Measurements from ENCODE around the gene ITPRID1.

The ITPRID1 gene

GRCh38 chr7:31595390-31595789 lies 81.5 kb downstream of the ITPRID1 start:
- Histone ChIP-seq H3K36me3 (ENCODE audit: insufficient read depth, low read length) (no peaks in the 10 kb centered on the region), H3K4me3 (ENCODE audit: low read length) (no peak overlapping the region), H3K27me3 (ENCODE audit: insufficient read depth, low read length) (no peaks in the 10 kb centered on the region), H3K9me3 (ENCODE audit: low read length) (no peaks in the 10 kb centered on the region), H2AFZ (ENCODE audit: low read depth, low read length) (no peak overlapping the region), H3K4me1 (ENCODE audit: insufficient read depth, low read length) (no peaks in the 10 kb centered on the region)

- H3K4me1 ChIP-seq (ENCODE audit: insufficient read depth, low read length), result no peaks in the 10 kb centered on the region
- H3K36me3 ChIP-seq (ENCODE audit: insufficient read depth, low read length), result no peaks in the 10 kb centered on the region
- no peaks in the 10 kb centered on the region for H3K9me3 ChIP-seq (ENCODE audit: low read length)
- H3K4me3 ChIP-seq (ENCODE audit: low read length), result no peak overlapping the region
- no peak overlapping the region for H2AFZ ChIP-seq (ENCODE audit: low read depth, low read length)
- no peaks in the 10 kb centered on the region for H3K27me3 ChIP-seq (ENCODE audit: insufficient read depth, low read length)
Observed at GRCh38 chr7:31602041-31602625, 88.2 kb downstream of the ITPRID1 start.

- Histone ChIP-seq H2AFZ (ENCODE audit: low read depth, low read length) (no peak overlapping the region), H3K9me3 (ENCODE audit: low read length) (no peaks in the 10 kb centered on the region), H3K27me3 (ENCODE audit: insufficient read depth, low read length) (no peaks in the 10 kb centered on the region), H3K36me3 (ENCODE audit: insufficient read depth, low read length) (no peaks in the 10 kb centered on the region), H3K4me3 (ENCODE audit: low read length) (no peak overlapping the region), H3K4me1 (ENCODE audit: insufficient read depth, low read length) (no peaks in the 10 kb centered on the region)
Observed at GRCh38 chr7:31603046-31603445, 89.2 kb downstream of the ITPRID1 start.

GRCh38 chr7:31613604-31614003 lies 99.7 kb downstream of the ITPRID1 start:
- no peaks in the 10 kb centered on the region for H3K27me3 ChIP-seq (ENCODE audit: insufficient read depth, low read length)
- H3K4me1 ChIP-seq (ENCODE audit: insufficient read depth, low read length), result no peaks in the 10 kb centered on the region
- H3K36me3 ChIP-seq (ENCODE audit: insufficient read depth, low read length), result no peaks in the 10 kb centered on the region
- H2AFZ ChIP-seq (ENCODE audit: low read depth, low read length), result no peak overlapping the region
- no peaks in the 10 kb centered on the region for H3K9me3 ChIP-seq (ENCODE audit: low read length)
- no peak overlapping the region for H3K4me3 ChIP-seq (ENCODE audit: low read length)

- Histone ChIP-seq H3K36me3 (ENCODE audit: insufficient read depth, low read length) (no peaks in the 10 kb centered on the region), H3K27me3 (ENCODE audit: insufficient read depth, low read length) (no peaks in the 10 kb centered on the region), H3K4me1 (ENCODE audit: insufficient read depth, low read length) (no peaks in the 10 kb centered on the region), H2AFZ (ENCODE audit: low read depth, low read length) (no peak overlapping the region), H3K4me3 (ENCODE audit: low read length) (no peak overlapping the region), H3K9me3 (ENCODE audit: low read length) (no peaks in the 10 kb centered on the region)
Observed at GRCh38 chr7:31633467-31633866, 119.6 kb downstream of the ITPRID1 start.

GRCh38 chr7:31633894-31634494 lies 120.1 kb downstream of the ITPRID1 start:
- Histone ChIP-seq H3K27me3 (ENCODE audit: insufficient read depth, low read length) (no peaks in the 10 kb centered on the region), H3K4me1 (ENCODE audit: insufficient read depth, low read length) (no peaks in the 10 kb centered on the region), H2AFZ (ENCODE audit: low read depth, low read length) (no peak overlapping the region), H3K36me3 (ENCODE audit: insufficient read depth, low read length) (no peaks in the 10 kb centered on the region), H3K4me3 (ENCODE audit: low read length) (no peak overlapping the region), H3K9me3 (ENCODE audit: low read length) (no peaks in the 10 kb centered on the region)

- no peak overlapping the region for H3K4me3 ChIP-seq (ENCODE audit: low read length)
- no peaks in the 10 kb centered on the region for H3K4me1 ChIP-seq (ENCODE audit: insufficient read depth, low read length)
- H2AFZ ChIP-seq (ENCODE audit: low read depth, low read length), result no peak overlapping the region
- H3K36me3 ChIP-seq (ENCODE audit: insufficient read depth, low read length), result no peaks in the 10 kb centered on the region
- no peaks in the 10 kb centered on the region for H3K27me3 ChIP-seq (ENCODE audit: insufficient read depth, low read length)
- no peaks in the 10 kb centered on the region for H3K9me3 ChIP-seq (ENCODE audit: low read length)
Observed at GRCh38 chr7:31640381-31640780, 126.5 kb downstream of the ITPRID1 start.

- no peaks in the 10 kb centered on the region for H3K27me3 ChIP-seq (ENCODE audit: insufficient read depth, low read length)
- H2AFZ ChIP-seq (ENCODE audit: low read depth, low read length), result no peak overlapping the region
- no peaks in the 10 kb centered on the region for H3K9me3 ChIP-seq (ENCODE audit: low read length)
- peaks cover 5% of the 10 kb centered on the region for H3K4me1 ChIP-seq (ENCODE audit: insufficient read depth, low read length)
- no peak overlapping the region for H3K4me3 ChIP-seq (ENCODE audit: low read length)
- H3K36me3 ChIP-seq (ENCODE audit: insufficient read depth, low read length), result no peaks in the 10 kb centered on the region
Observed at GRCh38 chr7:31642681-31643115, 128.8 kb downstream of the ITPRID1 start.

GRCh38 chr7:31646942-31647341 lies 133.1 kb downstream of the ITPRID1 start:
- no peak overlapping the region for H3K4me3 ChIP-seq (ENCODE audit: low read length)
- H2AFZ ChIP-seq (ENCODE audit: low read depth, low read length), result no peak overlapping the region
- H3K9me3 ChIP-seq (ENCODE audit: low read length), result no peaks in the 10 kb centered on the region
- H3K4me1 ChIP-seq (ENCODE audit: insufficient read depth, low read length), result peaks cover 5% of the 10 kb centered on the region
- no peaks in the 10 kb centered on the region for H3K27me3 ChIP-seq (ENCODE audit: insufficient read depth, low read length)
- H3K36me3 ChIP-seq (ENCODE audit: insufficient read depth, low read length), result no peaks in the 10 kb centered on the region

GRCh38 chr7:31647511-31647910 lies 133.6 kb downstream of the ITPRID1 start:
- no peak overlapping the region for H2AFZ ChIP-seq (ENCODE audit: low read depth, low read length)
- H3K4me1 ChIP-seq (ENCODE audit: insufficient read depth, low read length), result peaks cover 5% of the 10 kb centered on the region
- no peak overlapping the region for H3K4me3 ChIP-seq (ENCODE audit: low read length)
- H3K27me3 ChIP-seq (ENCODE audit: insufficient read depth, low read length), result no peaks in the 10 kb centered on the region
- no peaks in the 10 kb centered on the region for H3K9me3 ChIP-seq (ENCODE audit: low read length)
- H3K36me3 ChIP-seq (ENCODE audit: insufficient read depth, low read length), result no peaks in the 10 kb centered on the region

- Histone ChIP-seq H3K36me3 (ENCODE audit: insufficient read depth, low read length) (no peaks in the 10 kb centered on the region), H3K9me3 (ENCODE audit: low read length) (no peaks in the 10 kb centered on the region), H3K4me3 (ENCODE audit: low read length) (no peak overlapping the region), H3K27me3 (ENCODE audit: insufficient read depth, low read length) (no peaks in the 10 kb centered on the region), H2AFZ (ENCODE audit: low read depth, low read length) (no peak overlapping the region), H3K4me1 (ENCODE audit: insufficient read depth, low read length) (peaks cover 5% of the 10 kb centered on the region)
Observed at GRCh38 chr7:31648288-31648687, 134.4 kb downstream of the ITPRID1 start.

- Histone ChIP-seq H3K4me3 (ENCODE audit: low read length) (no peak overlapping the region), H3K4me1 (ENCODE audit: insufficient read depth, low read length) (peaks cover 5% of the 10 kb centered on the region), H3K9me3 (ENCODE audit: low read length) (no peaks in the 10 kb centered on the region), H3K36me3 (ENCODE audit: insufficient read depth, low read length) (no peaks in the 10 kb centered on the region), H3K27me3 (ENCODE audit: insufficient read depth, low read length) (no peaks in the 10 kb centered on the region), H2AFZ (ENCODE audit: low read depth, low read length) (no peak overlapping the region)
Observed at GRCh38 chr7:31648880-31649279, 135.0 kb downstream of the ITPRID1 start.

GRCh38 chr7:31651234-31652062 lies 137.6 kb downstream of the ITPRID1 start:
- Histone ChIP-seq H3K9me3 (ENCODE audit: low read length) (no peaks in the 10 kb centered on the region), H3K36me3 (ENCODE audit: insufficient read depth, low read length) (no peaks in the 10 kb centered on the region), H3K4me3 (ENCODE audit: low read length) (no peak overlapping the region), H2AFZ (ENCODE audit: low read depth, low read length) (no peak overlapping the region), H3K4me1 (ENCODE audit: insufficient read depth, low read length) (no peaks in the 10 kb centered on the region), H3K27me3 (ENCODE audit: insufficient read depth, low read length) (no peaks in the 10 kb centered on the region)

Data from neuron (in vitro differentiated cells).